ENCODE results near the gene GBGT1.

- TF ChIP-seq, protein P1, sequence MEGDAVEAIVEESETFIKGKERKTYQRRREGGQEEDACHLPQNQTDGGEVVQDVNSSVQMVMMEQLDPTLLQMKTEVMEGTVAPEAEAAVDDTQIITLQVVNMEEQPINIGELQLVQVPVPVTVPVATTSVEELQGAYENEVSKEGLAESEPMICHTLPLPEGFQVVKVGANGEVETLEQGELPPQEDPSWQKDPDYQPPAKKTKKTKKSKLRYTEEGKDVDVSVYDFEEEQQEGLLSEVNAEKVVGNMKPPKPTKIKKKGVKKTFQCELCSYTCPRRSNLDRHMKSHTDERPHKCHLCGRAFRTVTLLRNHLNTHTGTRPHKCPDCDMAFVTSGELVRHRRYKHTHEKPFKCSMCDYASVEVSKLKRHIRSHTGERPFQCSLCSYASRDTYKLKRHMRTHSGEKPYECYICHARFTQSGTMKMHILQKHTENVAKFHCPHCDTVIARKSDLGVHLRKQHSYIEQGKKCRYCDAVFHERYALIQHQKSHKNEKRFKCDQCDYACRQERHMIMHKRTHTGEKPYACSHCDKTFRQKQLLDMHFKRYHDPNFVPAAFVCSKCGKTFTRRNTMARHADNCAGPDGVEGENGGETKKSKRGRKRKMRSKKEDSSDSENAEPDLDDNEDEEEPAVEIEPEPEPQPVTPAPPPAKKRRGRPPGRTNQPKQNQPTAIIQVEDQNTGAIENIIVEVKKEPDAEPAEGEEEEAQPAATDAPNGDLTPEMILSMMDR (IDR thresholded peaks at IDR 0.05; ENCODE audit: insufficient read depth, low read length, poor library complexity, severe bottlenecking) = no peak
- TF ChIP-seq EZH2phosphoT487 (conservative IDR thresholded peaks at IDR 0.05; ENCODE audit: low read length) = no peak
These were observed 25.1 kb upstream of the GBGT1 start for GRCh38 chr9:133188843-133189180.

Data from SU-DHL-6 (cell line).